ENCODE results near the gene PRMT1. TPM values are rescaled to one million over a fixed set of nuclear protein-coding genes. Genes with fewer than 3 reads are reported as not detected.

Gene PRMT1
- polyA plus RNA-seq, 1 of the 3 experiments (the other 2 are of a cell fraction): 789 TPM

GRCh38 chr19:49678985-49679770, 2.1 kb downstream of the PRMT1 start (continued):
- no peak for TF ChIP-seq RFX5 (IDR thresholded peaks at IDR 0.05; ENCODE audit: low read length)
- no peak for TF ChIP-seq FOSL2 (IDR thresholded peaks at IDR 0.05; ENCODE audit: borderline replicate concordance, low read depth)
- no peak for TF ChIP-seq NRF1 (IDR thresholded peaks at IDR 0.05; ENCODE audit: low read depth, low read length)
- no peak for TF ChIP-seq IRF3 (IDR thresholded peaks at IDR 0.05; ENCODE audit: low read depth, low read length)
- TF ChIP-seq PBX3 (IDR thresholded peaks at IDR 0.05): no peak

GRCh38 chr19:49679771-49680413, 2.8 kb downstream of the PRMT1 start:
- CTCF ChIA-PET: interaction anchor here (0.8 to 8.8 kb wide), 8 partner anchors 10 to 189 kb away, joined by 3 to 78 read pairs (median 6); partner anchors contain the start of genes ADM5, BCL2L12, CPT1C and IRF3
- POLR2A ChIA-PET: no interaction called here
- 75% methylated on average over 10 of the region's 10 CpGs for WGBS (ENCODE audit: low lambda C conversion rate)

More at GRCh38 chr19:49679771-49680413, 2.8 kb downstream of the PRMT1 start:
- Histone ChIP-seq H3K9me3 (no peaks in the 10 kb centered on the region), H3K36me3 (replicated peaks in 1 of 2; ENCODE audit: control insufficient read depth in 1 of 2, insufficient read depth in 2 of 2, low read length in 1 of 2) (peaks cover 25 to 27% of the 10 kb centered on the region in 2 experiments), H3K4me3 (ENCODE audit: low read depth in 2 of 2, low read length in 1 of 2) (no peak overlapping the region), H3K4me2 (peak overlapping the region; percentile 74), H3K9me2 (no peaks in the 10 kb centered on the region), H3K9ac (no peak overlapping the region), H3K27me3 (ENCODE audit: insufficient read depth) (no peaks in the 10 kb centered on the region), H3F3A (replicated peaks; ENCODE audit: insufficient read depth) (peaks cover 12% of the 10 kb centered on the region), H2AFZ (ENCODE audit: low read depth) (no peak overlapping the region), H3K79me2 (ENCODE audit: insufficient read depth) (peaks cover 61% of the 10 kb centered on the region), H4K20me1 (ENCODE audit: insufficient read depth) (peaks cover 56% of the 10 kb centered on the region), H3K4me1 (ENCODE audit: control insufficient read depth in 1 of 2, insufficient read depth in 2 of 2, low read depth in 1 of 2, low read length in 1 of 2) (peaks cover 20 to 25% of the 10 kb centered on the region in 2 experiments; a peak in 3 of 4 replicates), H3K27ac (ENCODE audit: low read depth in 2 of 2, low read length in 1 of 2) (peak overlapping the region; percentile 36 to 42; a peak in 2 of 4 replicates)
- TF ChIP-seq NFIC (IDR thresholded peaks at IDR 0.05; ENCODE audit: borderline replicate concordance) (no peak), TEAD4 (IDR thresholded peaks at IDR 0.05; ENCODE audit: borderline replicate concordance, insufficient read depth) (no peak), EZH2phosphoT487 (IDR thresholded peaks at IDR 0.05; ENCODE audit: borderline replicate concordance, low read depth) (no peak), SMC3 (IDR thresholded peaks at IDR 0.05; ENCODE audit: low read depth, low read length) (no peak), NRF1 (IDR thresholded peaks at IDR 0.05; ENCODE audit: low read depth, low read length) (no peak), MXI1 (IDR thresholded peaks at IDR 0.05; ENCODE audit: low read depth, low read length) (no peak), MAX (IDR thresholded peaks at IDR 0.05; ENCODE audit: low read depth) (no peak), IRF3 (IDR thresholded peaks at IDR 0.05; ENCODE audit: low read depth, low read length) (no peak), RXRA (IDR thresholded peaks at IDR 0.05; ENCODE audit: borderline replicate concordance, low read depth) (no peak), YY1 (IDR thresholded peaks at IDR 0.05; ENCODE audit: low read depth) (no peak), RAD21 (IDR thresholded peaks at IDR 0.05; ENCODE audit: low read length) (no peak), CTCF (IDR thresholded peaks at IDR 0.05) (no peak), EP300 (IDR thresholded peaks at IDR 0.05; ENCODE audit: borderline replicate concordance in 1 of 2, low read depth in 1 of 2, low read length in 1 of 2) (no peak), RCOR1 (IDR thresholded peaks at IDR 0.05; ENCODE audit: low read length) (no peak), MEF2A (IDR thresholded peaks at IDR 0.05; ENCODE audit: borderline replicate concordance, low read depth) (no peak)
- no peak for DNase-seq

All from SK-N-SH (cell line).